Nephron (organoid): ENCODE results near the gene YPEL3.
"Not testable (repeated sequence)": the region's sequence is repeated elsewhere in the genome, so short reads cannot be mapped to it uniquely, and the experiment has no call there.

Source experiments
- H3K27ac Mint-ChIP-seq, 3 experiments: 2 replicates each; pipeline ENCODE4 v1.8.0; 2020; ENCODE audit warnings: mixed read lengths in 3 of 3, mild to moderate bottlenecking in 2 of 3, moderate library complexity in 1 of 3
- H3K27me3 Mint-ChIP-seq: 2 replicates; pipeline ENCODE4 v1.8.0; 2021; ENCODE audit warnings: low read depth, mild to moderate bottlenecking, moderate library complexity, mixed read lengths
- H3K36me3 Mint-ChIP-seq: 2 replicates; pipeline ENCODE4 v1.8.0; 2020; ENCODE audit warnings: low read depth, mixed read lengths
- H3K4me1 Mint-ChIP-seq: 2 replicates; pipeline ENCODE4 v1.8.0; 2020; ENCODE audit warnings: mixed read lengths
- H3K4me3 Mint-ChIP-seq, 3 experiments: 2 replicates each; pipeline ENCODE4 v1.8.0; 2020; ENCODE audit warnings: mild to moderate bottlenecking in 3 of 3, mixed read lengths in 3 of 3, moderate library complexity in 2 of 3
- H3K9me3 Mint-ChIP-seq: 2 replicates; pipeline ENCODE4 v1.8.0; 2020; ENCODE audit warnings: mixed read lengths
- CTCF ChIP-seq, 3 experiments: fragments of 200-600 bp; sonication (generic); IDR thresholded peaks; one replicate each; pipeline ENCODE4 v1.5.0; 2021; ENCODE audit warnings: antibody characterized with exemption in 3 of 3; ENCODE audit not compliant: unreplicated experiment in 3 of 3

The YPEL3 gene

GRCh38 chr16:30115238-30115637 lies 19.2 kb upstream of the YPEL3 start:
- H3K36me3 Mint-ChIP-seq: peaks cover 32% of the 10 kb centered on the region
- H3K4me3 Mint-ChIP-seq: no peak overlapping the region
- no peak for TF ChIP-seq CTCF (IDR thresholded peaks at IDR 0.05; ENCODE audit: unreplicated experiment in 3 of 3)
- no peak overlapping the region for H3K27ac Mint-ChIP-seq
- peaks cover 7% of the 10 kb centered on the region for H3K27me3 Mint-ChIP-seq
- H3K4me1 Mint-ChIP-seq: peaks cover 15% of the 10 kb centered on the region
- no peaks in the 10 kb centered on the region for H3K9me3 Mint-ChIP-seq

GRCh38 chr16:30114833-30115232 lies 18.8 kb upstream of the YPEL3 start:
- not testable (repeated sequence) for H3K4me3 Mint-ChIP-seq, H3K9me3 Mint-ChIP-seq, H3K27ac Mint-ChIP-seq, H3K27me3 Mint-ChIP-seq
- H3K4me1 Mint-ChIP-seq: peaks cover 15% of the 10 kb centered on the region
- H3K36me3 Mint-ChIP-seq: peaks cover 33% of the 10 kb centered on the region

GRCh38 chr16:30114411-30114810 lies 18.4 kb upstream of the YPEL3 start:
- no peak overlapping the region for H3K27ac Mint-ChIP-seq
- H3K9me3 Mint-ChIP-seq: no peaks in the 10 kb centered on the region
- peaks cover 11% of the 10 kb centered on the region for H3K4me1 Mint-ChIP-seq
- H3K27me3 Mint-ChIP-seq: peaks cover 7% of the 10 kb centered on the region
- no peak overlapping the region for H3K4me3 Mint-ChIP-seq
- no peak for TF ChIP-seq CTCF (IDR thresholded peaks at IDR 0.05; ENCODE audit: unreplicated experiment in 3 of 3)
- peaks cover 31% of the 10 kb centered on the region for H3K36me3 Mint-ChIP-seq

GRCh38 chr16:30113711-30114333 lies 17.8 kb upstream of the YPEL3 start:
- peaks cover 26% of the 10 kb centered on the region for H3K36me3 Mint-ChIP-seq
- TF ChIP-seq CTCF (IDR thresholded peaks at IDR 0.05; ENCODE audit: unreplicated experiment in 3 of 3): no peak
- no peaks in the 10 kb centered on the region for H3K9me3 Mint-ChIP-seq
- peak overlapping the region in 1 of 3 experiments; percentile 57 for H3K27ac Mint-ChIP-seq
- H3K4me1 Mint-ChIP-seq: peaks cover 8% of the 10 kb centered on the region
- no peak overlapping the region for H3K4me3 Mint-ChIP-seq
- peaks cover 7% of the 10 kb centered on the region for H3K27me3 Mint-ChIP-seq

- Mint-ChIP-seq H3K27me3 (peaks cover 7% of the 10 kb centered on the region), H3K9me3 (no peaks in the 10 kb centered on the region), H3K4me1 (peaks cover 8% of the 10 kb centered on the region), H3K36me3 (peaks cover 24% of the 10 kb centered on the region), H3K27ac (peak within 1 kb of the TSS in 1 of 3 experiments; percentile 57), H3K4me3 (no peak within 1 kb of the TSS)
- no peak for TF ChIP-seq CTCF (IDR thresholded peaks at IDR 0.05; ENCODE audit: unreplicated experiment in 3 of 3)
Observed at GRCh38 chr16:30113031-30113710, 17.2 kb upstream of the YPEL3 start, which contains the start of gene GDPD3. Gene GDPD3, minus strand, starts transcription at chr16:30113537. Its CDS starts 59 bp downstream, at chr16:30113478.

GRCh38 chr16:30112197-30113030 lies 16.4 kb upstream of the YPEL3 start:
- Mint-ChIP-seq H3K27me3 (peaks cover 7% of the 10 kb centered on the region), H3K4me1 (peaks cover 8% of the 10 kb centered on the region), H3K4me3 (no peak overlapping the region), H3K9me3 (no peaks in the 10 kb centered on the region), H3K27ac (no peak overlapping the region), H3K36me3 (peaks cover 24% of the 10 kb centered on the region)
- TF ChIP-seq CTCF (IDR thresholded peaks at IDR 0.05; ENCODE audit: unreplicated experiment in 3 of 3): peak; percentile 50 to 55 (median 53)
